Endothelial cell of umbilical vein (primary cell): ENCODE results near the gene CDK6. TPM values are rescaled to one million over a fixed set of nuclear protein-coding genes. Genes with fewer than 3 reads are reported as not detected.

Experiments
- BruUV-seq: library from RNA; stranded (reverse); fragments of 400-500 nt; replicated peaks from 2 replicates; lab custom pipeline; 2021; lab: Mats Ljungman, UMichigan
- CTCF ChIA-PET: fragments of 300-600, 350-600 bp; sonication (Branson Sonifier 250); formaldehyde crosslinking; loops from one replicate; lab custom pipeline; 2021; ENCODE audit warnings: antibody characterized with exemption, inconsistent platforms; lab: Charles Lee
- POLR2A ChIA-PET: fragments of 300-600, 350-600 bp; sonication (Branson Sonifier 250); formaldehyde crosslinking; loops from one replicate; lab custom pipeline; 2021; ENCODE audit warnings: antibody characterized with exemption, inconsistent platforms; lab: Charles Lee
- DNase-seq: peaks from one replicate; pipeline ENCODE4 v3.0.0-alpha.2; 2011; ENCODE audit warnings: low read depth, low spot score
- FAIRE-seq: peaks from 2 replicates; lab custom pipeline; 2011; peaks lifted over from hg19 to GRCh38; lab: Jason Lieb, UNC
- H2AFZ ChIP-seq: 2 replicates; pipeline ENCODE4 v1.6.0; 2012; ENCODE audit warnings: low read depth, low read length, control low read depth, inconsistent platforms
- H3K27ac ChIP-seq: 2 replicates; pipeline ENCODE4 v1.5.1; 2011; ENCODE audit warnings: low read depth, mild to moderate bottlenecking, control low read depth, low read length, moderate library complexity; ENCODE audit not compliant: insufficient read depth
- H3K27me3 ChIP-seq, 2 experiments: 2 replicates each; pipeline versions ENCODE4 v1.6.0 to v1.6.1; 2011; ENCODE audit warnings: low read length in 2 of 2, mixed read lengths in 1 of 2; ENCODE audit not compliant: control insufficient read depth in 2 of 2, insufficient read depth in 2 of 2
- H3K36me3 ChIP-seq, 2 experiments: 2 replicates in 1 of 2; 3 replicates in 1 of 2; pipeline ENCODE4 v1.5.1; 2011; ENCODE audit warnings: low read length in 2 of 2, mild to moderate bottlenecking in 1 of 2, moderate library complexity in 1 of 2; ENCODE audit not compliant: control insufficient read depth in 2 of 2, insufficient read depth in 2 of 2; ENCODE audit errors: extremely low read depth in 1 of 2
- H3K4me1 ChIP-seq: 3 replicates; pipeline ENCODE4 v1.5.1; 2011; ENCODE audit warnings: mild to moderate bottlenecking, low read length; ENCODE audit not compliant: control insufficient read depth, insufficient read depth; ENCODE audit errors: extremely low read depth
- H3K4me2 ChIP-seq: 2 replicates; pipeline ENCODE4 v1.6.1; 2011; ENCODE audit warnings: low read length, control low read depth, mixed read lengths; ENCODE audit not compliant: insufficient read depth
- H3K4me3 ChIP-seq, 3 experiments: fragments of 200-600 bp in 1 of 3; sonication (generic), shearing (Covaris generic) in 1 of 3; replicated peaks in 1 of 3; 2 replicates each; pipeline ENCODE4 v1.5.1; 2011 to 2016; ENCODE audit warnings: control low read depth in 3 of 3, low read length in 3 of 3, mild to moderate bottlenecking in 2 of 3, inconsistent platforms in 1 of 3, low read depth in 1 of 3, moderate library complexity in 1 of 3; ENCODE audit not compliant: insufficient read depth in 1 of 3
- H3K79me2 ChIP-seq: 2 replicates; pipeline ENCODE4 v1.6.0; 2012; ENCODE audit warnings: low read length, inconsistent platforms; ENCODE audit not compliant: control insufficient read depth, insufficient read depth
- H3K9ac ChIP-seq: replicated peaks from 2 replicates; pipeline ENCODE3; 2011; ENCODE audit warnings: low read length, control low read depth; ENCODE audit not compliant: insufficient read depth; ENCODE audit errors: extremely low read depth
- H3K9me1 ChIP-seq: replicated peaks from 3 replicates; pipeline ENCODE4 v1.6.0; 2011; ENCODE audit warnings: mild to moderate bottlenecking, low read length; ENCODE audit not compliant: control insufficient read depth, insufficient read depth; ENCODE audit errors: extremely low read depth
- H3K9me3 ChIP-seq: replicated peaks from 2 replicates; pipeline ENCODE4 v1.5.1; 2012; ENCODE audit warnings: low read length, inconsistent platforms; ENCODE audit not compliant: control insufficient read depth, insufficient read depth
- H4K20me1 ChIP-seq: replicated peaks from 2 replicates; pipeline ENCODE3; 2011; ENCODE audit warnings: mild to moderate bottlenecking, low read length; ENCODE audit not compliant: control insufficient read depth, insufficient read depth; ENCODE audit errors: extremely low read depth
- CTCF ChIP-seq, 2 donors: IDR thresholded peaks; 1 replicate in 1 of 2; 2 replicates in 1 of 2; pipeline ENCODE4 v1.5.1; 2011; ENCODE audit warnings: low read length in 2 of 2, mild to moderate bottlenecking in 2 of 2, moderate library complexity in 2 of 2, control low read depth in 1 of 2, inconsistent platforms in 1 of 2, low read depth in 1 of 2; ENCODE audit not compliant: insufficient read depth in 1 of 2; ENCODE audit errors: extremely low read depth in 1 of 2
- EZH2 ChIP-seq: IDR thresholded peaks from 2 replicates; pipeline ENCODE4 v1.6.1; 2012; ENCODE audit warnings: borderline replicate concordance, low read depth, mild to moderate bottlenecking, moderate library complexity, low read length, inconsistent platforms; ENCODE audit not compliant: severe bottlenecking
- FOS ChIP-seq: IDR thresholded peaks from 2 replicates; pipeline ENCODE4 v1.6.1; 2011; ENCODE audit warnings: mild to moderate bottlenecking, low read length, moderate library complexity, borderline replicate concordance; ENCODE audit not compliant: insufficient read depth
- GATA2 ChIP-seq: IDR thresholded peaks from 2 replicates; pipeline ENCODE4 v1.7.0; 2011; ENCODE audit warnings: low read depth, mild to moderate bottlenecking, moderate library complexity, mixed read lengths, low read length; ENCODE audit not compliant: insufficient read length, insufficient read depth
- JUN ChIP-seq: IDR thresholded peaks from 2 replicates; pipeline ENCODE4 v1.6.1; 2011; ENCODE audit warnings: borderline replicate concordance, low read depth; ENCODE audit not compliant: insufficient read length, insufficient read depth
- MAX ChIP-seq: IDR thresholded peaks from 2 replicates; pipeline ENCODE4 v1.6.1; 2011; ENCODE audit not compliant: insufficient read depth, insufficient read length
- MYC ChIP-seq: IDR thresholded peaks from one replicate; pipeline ENCODE4 v1.6.1; 2011; ENCODE audit warnings: mild to moderate bottlenecking, low read depth, low read length
- POLR2A ChIP-seq: IDR thresholded peaks from 2 replicates; pipeline ENCODE4 v1.6.1; 2012; ENCODE audit warnings: low read depth, mild to moderate bottlenecking, control low read depth, low read length
- POLR2AphosphoS5 ChIP-seq: IDR thresholded peaks from 2 replicates; pipeline ENCODE4 v1.6.1; 2012; ENCODE audit warnings: low read depth, mild to moderate bottlenecking, control low read depth, low read length, moderate library complexity; ENCODE audit not compliant: insufficient read depth
- dilution Hi-C: fragments of 300-500 bp; cut with MboI; formaldehyde crosslinking; loops from one replicate; pipeline ENCODE4 v1.15.0; 2019; ENCODE audit warnings: low sequenced_read_pairs; ENCODE audit not compliant: extremely low pct_ligation_motif_present
- intact Hi-C: fragments of 100-400 bp; cut with micrococcal nuclease; formaldehyde crosslinking; loops from one replicate; pipeline ENCODE4 v1.10.0; 2022
- polyA plus RNA-seq, 4 experiments: library from polyadenylated mRNA; depleted of rRNA in 3 of 4; stranded (reverse) in 3 of 4; unstranded in 1 of 4; fragments of >200 nt; gene quantifications; 2 replicates each; pipeline versions ENCODE4 v1.2.1 to v1.2.3, GENCODE V29; 2011 to 2012; ENCODE audit warnings: missing spikeins in 1 of 4
- total RNA-seq: library from RNA; stranded (reverse); gene quantifications from 2 replicates; pipeline ENCODE4 v1.2.3, GENCODE V29; 2021

CDK6 gene
- total and polyA plus RNA-seq, 2 donors (not counting 3 experiments of a cell fraction or from before 2014, with no cell fraction given): 6.0 to 28.2 TPM

- no peak for TF ChIP-seq POLR2A
- TF ChIP-seq POLR2AphosphoS5: no peak
- TF ChIP-seq EZH2: no peak
- no peak for TF ChIP-seq JUN
- no peak for TF ChIP-seq CTCF (IDR thresholded peaks at IDR 0.05; ENCODE audit: extremely low read depth in 1 of 2, insufficient read depth in 1 of 2, low read depth in 1 of 2, low read length in 2 of 2)
- no peak for TF ChIP-seq GATA2
- TF ChIP-seq MAX: no peak
- TF ChIP-seq MYC: no peak
- no peak for TF ChIP-seq FOS
- no peaks in the 10 kb centered on the region for H3K79me2 ChIP-seq
- peaks cover 0 to 3% of the 10 kb centered on the region in 2 experiments for H3K36me3 ChIP-seq
- no peaks in the 10 kb centered on the region for H3K9me3 ChIP-seq
- H3K9ac ChIP-seq: no peak overlapping the region
- ChIA-PET POLR2A (no interaction called here), CTCF (interaction anchor here (1.4 kb wide), 1 partner anchor 17 kb away, joined by 5 read pairs; no protein-coding TSS in a partner anchor)
- H2AFZ ChIP-seq: no peak overlapping the region
- H4K20me1 ChIP-seq: no peaks in the 10 kb centered on the region
- no peak overlapping the region for H3K27ac ChIP-seq
- BruUV-seq: no TSS peak
- intact Hi-C loops (no loop called here), dilution Hi-C loops (no loop called here)
- no peak overlapping the region for H3K4me3 ChIP-seq
- no peak overlapping the region for H3K4me2 ChIP-seq
- no peaks in the 10 kb centered on the region for H3K27me3 ChIP-seq
- no peaks in the 10 kb centered on the region for H3K9me1 ChIP-seq
- DNase-seq: no peak
- no peaks in the 10 kb centered on the region for H3K4me1 ChIP-seq
- no peak for FAIRE-seq
These were observed 220.5 kb downstream of the CDK6 start for GRCh38 chr7:92615861-92616260.
